KG1 (cell line): ENCODE data around the gene MPPE1.
"Not testable (repeated sequence)": the region's sequence is repeated elsewhere in the genome, so short reads cannot be mapped to it uniquely, and the experiment has no call there.

ENCODE experiments used
- DNase-seq: peaks from one replicate; lab custom pipeline; 2025; lab: John Stamatoyannopoulos, UW

The MPPE1 gene

DNA sequence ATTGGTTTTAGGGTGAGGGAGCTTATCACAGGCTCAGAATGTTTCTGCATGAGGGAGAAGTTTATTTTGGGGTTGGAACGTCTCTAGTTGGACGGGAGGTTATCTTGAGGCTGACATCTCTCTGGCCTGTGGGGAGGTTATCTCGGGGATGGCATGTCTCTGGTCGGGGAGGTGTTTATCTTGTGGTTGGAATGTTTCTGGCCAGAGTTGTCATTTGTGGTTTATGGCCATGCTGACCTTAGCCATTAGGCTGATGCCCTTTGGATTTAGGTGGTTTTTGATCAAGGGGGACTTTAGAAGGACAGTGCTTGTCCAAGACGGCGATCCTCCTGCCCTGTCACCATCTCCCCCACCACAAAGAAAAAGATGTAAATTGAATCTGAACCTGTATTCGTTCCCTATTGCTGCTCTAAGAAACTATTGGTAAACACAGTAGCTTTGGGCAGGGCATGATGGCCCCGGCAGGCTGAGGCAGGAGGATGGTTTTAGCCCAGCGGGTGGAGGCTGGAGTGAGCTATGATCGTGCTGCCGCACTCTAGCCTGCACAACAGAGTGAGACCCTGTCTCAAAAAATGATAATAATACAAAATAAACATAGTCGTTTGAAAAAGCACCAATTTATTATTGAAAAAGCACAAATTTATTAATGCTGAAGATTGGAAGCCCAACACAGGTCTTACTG, 17.8 kb upstream of the MPPE1 start:
- DNase-seq = no peak

GRCh38 chr18:11923450-11923849, 15.3 kb upstream of the MPPE1 start:
- DNase-seq = no peak

- not testable (repeated sequence) for DNase-seq
These were observed 11.4 kb upstream of the MPPE1 start for GRCh38 chr18:11919522-11919921.

- DNase-seq = not testable (repeated sequence)
These were observed 8.8 kb upstream of the MPPE1 start for GRCh38 chr18:11916880-11917279.

- no peak for DNase-seq
These were observed 1.5 kb upstream of the MPPE1 start for GRCh38 chr18:11909591-11910026.

- no peak for DNase-seq
These were observed 941 bp upstream of the MPPE1 start for GRCh38 chr18:11909061-11909455.

DNA sequence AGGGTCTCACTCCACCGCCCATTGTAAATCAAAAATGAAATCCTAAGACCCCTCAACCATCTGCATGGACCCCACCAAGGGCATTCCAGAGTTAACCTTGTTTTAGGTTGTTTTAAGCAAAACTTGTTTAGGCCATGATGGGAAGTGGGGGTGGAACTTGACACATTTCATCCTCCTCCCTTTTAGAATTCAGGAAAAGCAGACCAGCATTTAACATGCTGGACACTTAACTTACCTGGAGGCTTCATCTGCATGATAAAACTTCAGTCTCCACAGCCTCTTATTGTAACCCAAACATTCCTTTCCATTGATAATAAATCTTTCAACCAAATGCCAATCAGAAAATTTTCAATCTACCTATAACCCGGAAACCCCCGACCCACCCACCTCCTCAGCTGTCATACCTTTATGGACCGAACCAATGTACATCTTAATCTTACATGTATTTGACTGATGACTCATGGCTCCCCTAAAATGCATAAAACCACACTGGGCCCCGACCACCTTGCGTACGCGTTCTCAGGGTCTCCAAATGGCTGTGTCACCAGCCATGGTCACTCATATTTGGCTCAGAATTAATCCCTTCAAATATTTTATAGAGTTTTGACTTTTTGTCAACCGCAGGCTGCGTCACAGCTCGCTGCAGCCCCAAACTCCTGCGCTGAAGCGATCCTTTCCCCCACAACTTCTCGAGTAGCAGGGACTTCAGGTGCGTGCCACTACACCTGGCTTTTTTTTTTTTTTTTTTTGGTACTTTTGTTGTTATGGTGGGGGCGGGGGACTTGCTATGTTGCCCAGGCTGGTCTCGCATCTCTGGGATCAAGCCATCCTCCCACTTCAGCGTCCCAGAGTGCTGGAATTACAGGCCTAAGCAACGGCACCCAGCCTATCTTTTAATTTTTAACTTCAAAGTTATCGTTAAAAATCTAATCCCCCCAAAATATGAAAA, 917 bp downstream of the MPPE1 start:
- DNase-seq = no peak

GRCh38 chr18:11906176-11906575, 1.9 kb downstream of the MPPE1 start:
- DNase-seq = no peak

DNA sequence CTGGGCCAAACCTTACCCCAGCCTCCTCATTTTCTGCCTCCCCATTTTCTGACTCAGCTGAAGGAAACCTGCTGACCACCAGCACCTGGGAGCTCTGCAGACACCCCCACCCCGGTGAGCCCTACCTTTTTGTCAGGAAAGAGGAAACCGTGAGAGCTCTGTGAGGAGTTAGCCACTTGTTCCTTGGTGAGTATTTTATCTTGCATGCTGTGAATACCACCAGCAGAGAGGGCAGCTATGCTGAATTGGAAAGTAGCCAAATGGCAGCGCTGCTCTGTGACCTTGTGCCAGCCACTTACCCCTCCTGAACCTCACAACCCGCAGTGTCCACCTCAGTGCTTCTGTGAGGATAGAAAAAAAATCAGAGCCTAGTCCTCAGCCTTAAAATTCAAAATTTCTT, 2.5 kb downstream of the MPPE1 start:
- no peak for DNase-seq

DNA sequence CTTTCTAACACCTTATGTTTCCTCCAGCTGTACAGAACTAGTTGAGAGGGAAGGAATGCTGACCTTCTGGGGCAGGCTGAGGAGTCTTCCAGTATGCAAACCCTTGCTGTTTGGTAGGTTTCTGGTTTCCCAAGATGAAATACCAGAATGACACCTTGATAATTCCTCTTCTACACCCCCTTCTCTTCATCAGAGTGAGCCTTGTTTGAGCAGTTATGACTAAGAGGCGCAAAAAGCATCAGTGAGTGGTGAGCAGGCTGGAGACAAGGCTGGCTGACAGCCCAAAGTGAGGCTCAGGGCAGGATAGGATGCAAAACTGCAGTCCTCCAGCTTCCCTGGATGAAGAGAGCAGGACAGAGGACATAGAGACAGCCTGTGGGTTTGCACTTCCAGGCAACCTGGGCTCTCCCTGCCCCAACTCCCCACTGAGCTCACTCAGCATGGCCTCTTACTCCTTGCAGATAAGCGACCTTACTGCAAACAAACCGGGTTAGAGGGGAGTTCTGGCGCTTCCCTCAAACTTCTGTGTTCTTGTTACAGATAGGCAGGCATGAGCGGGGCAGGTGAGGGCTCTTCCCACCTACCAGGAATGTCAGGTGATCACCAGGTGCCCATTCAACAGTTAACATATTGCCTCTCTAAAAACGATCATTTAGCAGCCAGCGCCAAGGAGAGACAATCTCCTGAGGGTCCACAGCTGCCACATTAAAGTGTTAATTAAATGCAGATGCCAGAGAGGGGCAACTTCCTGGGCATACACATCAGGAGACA, 5.4 kb downstream of the MPPE1 start:
- DNase-seq = no peak

DNA sequence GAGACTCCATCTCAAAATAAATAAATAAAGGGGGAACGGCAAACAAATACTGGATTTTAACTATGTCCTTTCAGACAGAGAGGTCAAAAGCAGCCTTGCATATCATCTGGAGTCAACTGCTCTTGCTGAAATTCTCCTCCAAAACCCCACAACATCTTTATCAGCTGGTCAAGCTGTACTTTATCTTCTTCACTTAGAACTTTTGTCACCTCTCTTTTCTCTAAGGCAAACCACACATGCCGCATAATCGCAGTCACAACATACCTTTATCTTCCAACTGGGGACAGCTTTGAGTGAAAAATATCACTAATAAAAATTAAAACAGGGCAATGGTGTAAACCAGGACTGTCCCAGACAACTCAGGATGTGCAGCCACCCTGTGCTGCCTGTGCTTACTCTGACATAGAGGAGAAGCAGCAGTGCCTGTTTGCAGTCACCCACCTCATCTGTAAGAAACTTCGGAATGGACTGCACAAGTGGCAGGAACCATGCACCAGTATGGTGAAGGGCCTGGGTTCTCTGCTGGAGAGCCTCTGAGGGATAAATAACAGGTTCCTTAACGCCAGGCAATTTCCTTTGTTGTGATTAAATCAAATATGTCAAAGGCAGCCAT, 6.2 kb downstream of the MPPE1 start:
- no peak for DNase-seq

DNA sequence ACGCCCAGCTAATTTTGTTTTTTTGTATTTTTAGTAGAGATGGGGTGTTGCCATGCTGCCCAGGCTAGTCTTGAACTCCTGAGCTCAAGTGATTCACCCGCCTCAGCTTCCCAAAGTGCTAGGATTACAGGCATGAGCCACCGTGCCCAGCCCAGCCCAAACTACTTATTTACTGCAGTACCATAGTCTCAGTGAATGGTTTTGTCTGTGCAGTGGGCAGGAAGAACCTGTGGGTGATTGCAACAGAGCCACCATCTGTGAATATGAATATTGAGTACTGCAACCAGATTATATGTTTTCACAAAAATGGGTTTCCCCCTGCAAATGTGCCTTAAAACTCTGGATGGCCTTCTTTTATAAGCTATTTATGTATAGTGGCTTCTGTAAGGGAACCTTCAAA, 9.1 kb downstream of the MPPE1 start:
- DNase-seq = no peak

DNA sequence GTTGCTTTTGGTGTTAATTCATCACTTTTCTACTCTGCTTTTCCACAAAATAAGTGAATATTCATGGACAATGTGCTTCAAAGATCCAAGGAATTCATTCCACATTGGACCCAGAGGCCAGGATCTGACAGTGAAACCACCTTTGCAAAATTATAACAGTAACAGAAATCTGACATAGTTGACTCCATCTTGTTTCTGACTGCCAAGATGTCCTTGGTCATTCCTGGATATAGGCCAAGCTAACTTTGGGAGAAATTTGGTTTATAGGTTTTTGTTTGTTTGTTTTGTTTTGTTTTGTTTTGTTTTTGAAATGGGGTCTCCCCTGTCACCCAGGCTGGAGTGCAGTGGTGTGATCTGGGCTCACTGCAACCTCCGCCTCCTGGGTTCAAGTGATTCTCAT, 10.3 kb downstream of the MPPE1 start:
- DNase-seq = no peak

GRCh38 chr18:11892438-11892837, 15.7 kb downstream of the MPPE1 start:
- DNase-seq = not testable (repeated sequence)

- DNase-seq = no peak
These were observed 16.4 kb downstream of the MPPE1 start for GRCh38 chr18:11891737-11892136.

- no peak for DNase-seq
These were observed 18.8 kb downstream of the MPPE1 start for GRCh38 chr18:11889284-11889683.

DNA sequence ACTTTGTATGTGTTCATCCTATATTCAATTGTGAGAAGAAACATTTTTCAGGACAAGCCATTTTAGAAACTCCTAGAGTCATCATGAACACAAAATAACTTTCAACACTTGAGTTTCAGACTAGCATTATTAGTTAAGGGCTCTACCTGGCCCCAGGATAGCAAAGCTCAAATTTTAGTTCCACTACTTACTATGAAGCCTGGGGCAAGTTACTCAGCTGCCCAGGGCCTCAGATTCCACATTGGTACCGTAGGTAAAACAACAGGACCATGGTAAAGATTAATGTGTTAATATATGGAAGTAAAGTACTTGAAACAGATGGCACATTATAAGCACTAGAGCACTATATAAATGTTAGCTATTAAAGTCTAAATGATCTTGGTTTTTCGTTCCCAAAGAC, 19.4 kb downstream of the MPPE1 start:
- DNase-seq = no peak

DNA sequence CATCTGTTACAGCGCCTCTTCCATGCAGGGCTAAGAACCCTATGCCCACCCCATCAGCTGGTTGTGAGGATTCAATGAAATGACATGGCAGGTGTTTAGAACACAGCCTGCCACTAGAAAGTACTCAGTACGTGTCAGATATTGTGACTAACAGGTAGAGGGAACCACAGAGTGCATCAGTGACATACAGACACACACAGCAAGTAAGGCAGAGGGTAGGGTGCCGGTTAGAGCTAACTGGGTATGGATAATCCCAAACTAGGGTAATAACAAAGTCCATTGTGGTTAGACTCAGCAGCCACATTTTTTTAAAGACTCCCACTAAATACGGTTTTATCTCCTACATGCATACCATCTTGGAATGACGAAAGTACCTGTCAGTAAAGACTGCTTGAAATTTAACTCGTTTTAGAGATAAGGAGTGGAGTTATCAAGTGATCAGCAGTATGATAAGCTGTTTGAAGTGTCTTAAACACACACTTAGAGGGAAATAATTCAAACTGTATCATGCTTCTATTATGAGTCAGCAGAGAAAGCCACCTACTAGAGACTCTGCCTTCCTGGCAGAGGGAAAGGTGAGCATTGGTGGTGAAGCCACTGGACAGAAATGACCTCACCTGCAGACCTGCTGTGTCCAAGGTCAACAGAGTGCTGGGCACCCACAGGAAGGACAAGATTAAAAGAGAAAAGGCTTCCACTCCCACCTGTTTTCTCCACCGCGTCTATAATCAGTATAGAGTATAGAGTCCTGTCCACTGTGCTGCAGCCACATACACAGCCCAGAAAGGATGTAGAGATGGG, 20.6 kb downstream of the MPPE1 start:
- DNase-seq = no peak

GRCh38 chr18:11886577-11887110, 21.5 kb downstream of the MPPE1 start:
- DNase-seq = no peak

- no peak for DNase-seq
These were observed 22.7 kb downstream of the MPPE1 start for GRCh38 chr18:11885278-11885947.
